CD4-positive, alpha-beta T cell (primary cell): Measurements from ENCODE around the gene FNDC7. TPM values are rescaled to one million over a fixed set of nuclear protein-coding genes. Genes with fewer than 3 reads are reported as not detected.

Source experiments
- ATAC-seq: fragments of 200-7000 bp; cut with Tn5 transposase; one replicate; pipeline ENCODE4 v1.10.0; 2022; ENCODE audit warnings: mild to moderate bottlenecking; ENCODE audit not compliant: poor library complexity
- CTCF ChIA-PET: fragments of 350-600 bp; sonication (Branson Sonifier 250); formaldehyde crosslinking; loops from one replicate; lab custom pipeline; 2021; ENCODE audit warnings: antibody characterized with exemption, inconsistent platforms; lab: Charles Lee
- POLR2A ChIA-PET: fragments of 350-600 bp; sonication (Branson Sonifier 250); formaldehyde crosslinking; loops from one replicate; lab custom pipeline; 2021; ENCODE audit warnings: antibody characterized with exemption, inconsistent platforms; lab: Charles Lee
- DNase-seq, 14 experiments: peaks; one replicate each; pipeline ENCODE4 v3.0.0-alpha.2; 2013 to 2020; ENCODE audit warnings: mixed read lengths in 2 of 14
- H3K27ac ChIP-seq, 2 donors: one replicate each; pipeline versions ENCODE4 v1.5.1 to v1.7.0; 2013; ENCODE audit warnings: low read length in 2 of 2, low read depth in 1 of 2, mild to moderate bottlenecking in 1 of 2
- H3K27me3 ChIP-seq, 2 experiments: 1 replicate in 1 of 2; 2 replicates in 1 of 2; pipeline versions ENCODE4 v1.6.1 to v1.7.0; 2013; ENCODE audit warnings: low read length in 2 of 2, control low read depth in 1 of 2, mild to moderate bottlenecking in 1 of 2, moderate library complexity in 1 of 2; ENCODE audit not compliant: insufficient read depth in 2 of 2, control insufficient read depth in 1 of 2
- H3K36me3 ChIP-seq: one replicate; pipeline ENCODE4 v1.6.1; 2013; ENCODE audit warnings: low read length, control low read depth; ENCODE audit not compliant: insufficient read depth
- H3K4me1 ChIP-seq: one replicate; pipeline ENCODE4 v1.6.1; 2013; ENCODE audit warnings: low read length, control low read depth; ENCODE audit not compliant: insufficient read depth
- H3K4me3 ChIP-seq: one replicate; pipeline ENCODE4 v1.5.1; 2013; ENCODE audit warnings: mild to moderate bottlenecking, low read length, moderate library complexity
- H3K9me3 ChIP-seq, 2 experiments: 1 replicate in 1 of 2; 2 replicates in 1 of 2; pipeline versions ENCODE4 v1.6.1 to v1.7.0; 2013; ENCODE audit warnings: low read length in 2 of 2, mild to moderate bottlenecking in 2 of 2, control low read depth in 1 of 2, moderate library complexity in 1 of 2; ENCODE audit not compliant: control insufficient read depth in 1 of 2, insufficient read depth in 1 of 2
- H3K27ac Mint-ChIP-seq: one replicate; pipeline ENCODE4 v1.8.0; 2020; ENCODE audit warnings: mixed read lengths
- H3K27me3 Mint-ChIP-seq: one replicate; pipeline ENCODE4 v1.8.0; 2021; ENCODE audit warnings: mixed read lengths
- H3K36me3 Mint-ChIP-seq: one replicate; pipeline ENCODE4 v1.8.0; 2021; ENCODE audit warnings: low read depth, mixed read lengths
- H3K4me1 Mint-ChIP-seq: one replicate; pipeline ENCODE4 v1.8.0; 2021; ENCODE audit warnings: low read depth, mixed read lengths
- H3K4me3 Mint-ChIP-seq: one replicate; pipeline ENCODE4 v1.8.0; 2020; ENCODE audit warnings: mild to moderate bottlenecking, mixed read lengths
- H3K9me3 Mint-ChIP-seq: one replicate; pipeline ENCODE4 v1.8.0; 2020; ENCODE audit warnings: mixed read lengths
- CTCF ChIP-seq: fragments of 200-600 bp; IDR thresholded peaks from one replicate; pipeline ENCODE4 v1.8.0; 2022; ENCODE audit warnings: antibody characterized with exemption, mild to moderate bottlenecking
- intact Hi-C, 2 experiments: fragments of 100-400 bp; cut with DNase I in 1 of 2; cut with micrococcal nuclease in 1 of 2; formaldehyde crosslinking; loops; one replicate each; pipeline versions ENCODE4 v1.15.1 to v1.9.0; 2023 to 2025; cut with DNase I, micrococcal nuclease
- total RNA-seq, 174 experiments: library from RNA in 2 of 174; stranded (reverse) in 2 of 174; gene quantifications; one replicate each; pipeline ENCODE4 v1.2.3 and lab custom pipeline; 2021 to 2026

The FNDC7 gene
- total RNA-seq, 2 experiments from 2014 or later = 0.19 to 0.42 TPM

DNA sequence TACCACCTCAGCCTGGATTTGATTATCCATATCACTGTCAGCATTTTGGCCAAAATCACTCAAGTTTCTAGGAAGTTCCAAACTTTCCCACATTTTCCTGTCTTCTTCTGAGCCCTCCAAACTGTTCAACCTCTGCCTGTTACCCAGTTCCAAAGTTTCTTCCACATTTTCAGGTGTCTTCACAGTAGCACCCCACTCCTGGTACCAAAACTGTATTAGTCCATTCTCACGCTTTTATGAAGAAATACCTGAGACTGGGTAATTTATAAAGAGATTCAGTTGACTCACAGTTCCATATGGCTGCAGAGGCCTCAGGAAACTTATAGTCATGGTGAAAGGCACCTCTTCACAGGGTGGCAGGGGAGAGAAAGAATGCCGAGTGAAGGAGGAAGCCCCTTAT is 73.2 kb downstream of the FNDC7 start:
- no peak for ATAC-seq
- Mint-ChIP-seq H3K4me3 (no peak overlapping the region), H3K9me3 (peaks cover 10% of the 10 kb centered on the region), H3K36me3 (peaks cover 98% of the 10 kb centered on the region), H3K4me1 (no peaks in the 10 kb centered on the region), H3K27me3 (no peaks in the 10 kb centered on the region), H3K27ac (no peak overlapping the region)
- H3K4me1 ChIP-seq = no peaks in the 10 kb centered on the region
- no peak for DNase-seq
- H3K36me3 ChIP-seq = peaks cover 55% of the 10 kb centered on the region
- no peaks in the 10 kb centered on the region for H3K27me3 ChIP-seq
- intact Hi-C loops = no loop called here
- H3K4me3 ChIP-seq = no peak overlapping the region
- TF ChIP-seq CTCF = no peak
- no peak overlapping the region for H3K27ac ChIP-seq
- ChIA-PET CTCF (no interaction called here), POLR2A (no interaction called here)
- peaks cover 9 to 19% of the 10 kb centered on the region in 2 experiments for H3K9me3 ChIP-seq

DNA sequence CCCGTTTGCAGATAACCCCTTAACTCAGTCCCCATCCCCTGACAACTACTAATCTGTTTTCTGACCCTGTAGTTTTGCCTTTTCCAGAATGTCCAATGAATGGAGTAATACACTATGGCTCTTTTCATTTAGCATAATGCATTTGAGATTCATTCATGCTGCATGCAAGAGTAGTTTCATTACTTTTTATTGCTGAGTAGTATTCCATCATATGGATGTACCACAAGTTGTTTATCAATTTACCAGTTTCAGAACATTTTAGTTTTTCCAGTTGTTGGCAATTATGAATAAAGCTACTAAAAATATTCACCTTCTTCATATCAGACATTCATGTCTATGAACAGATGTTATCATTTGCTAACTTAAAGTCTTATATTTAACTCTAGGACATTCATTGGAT is 79.1 kb downstream of the FNDC7 start:
- Histone ChIP-seq H3K27ac (no peak overlapping the region), H3K36me3 (peaks cover 45% of the 10 kb centered on the region), H3K27me3 (no peaks in the 10 kb centered on the region), H3K4me1 (no peaks in the 10 kb centered on the region), H3K4me3 (no peak overlapping the region), H3K9me3 (peaks cover 0 to 13% of the 10 kb centered on the region in 2 experiments)
- Mint-ChIP-seq H3K4me1 (no peaks in the 10 kb centered on the region), H3K27me3 (no peaks in the 10 kb centered on the region), H3K27ac (no peak overlapping the region), H3K4me3 (no peak overlapping the region), H3K9me3 (peaks cover 12% of the 10 kb centered on the region), H3K36me3 (peaks cover 99% of the 10 kb centered on the region)
- ChIA-PET CTCF (no interaction called here), POLR2A (no interaction called here)
- ATAC-seq = no peak
- intact Hi-C loops = no loop called here
- DNase-seq = no peak
- no peak for TF ChIP-seq CTCF

Other genes with a start within 250 kb of the FNDC7 start
- gene EEIG2, start 152.8 kb upstream of the FNDC7 start, total RNA-seq = 10 to 100 TPM; 11.6 to 12.2 TPM
- 1 to 10 TPM; 6.3 to 8.2 TPM for gene HENMT1, start 51.8 kb upstream of the FNDC7 start, total RNA-seq
- gene PRPF38B, start 20.6 kb upstream of the FNDC7 start, total RNA-seq = 100 to 1,000 TPM; 114 to 120 TPM
- gene STXBP3, start 33.8 kb downstream of the FNDC7 start, total RNA-seq = 10 to 100 TPM; 41.6 to 50.5 TPM
- not detected for gene AKNAD1, start 144.2 kb downstream of the FNDC7 start, total RNA-seq
- under 1 TPM; 0.33 to 0.36 TPM for gene GPSM2, start 164.1 kb downstream of the FNDC7 start, total RNA-seq